GM19099 (cell line): ENCODE results near the gene NAALADL1.

Experiments used
- POLR2A ChIP-seq: IDR thresholded peaks from 3 replicates; pipeline ENCODE4 v1.6.1; 2011; ENCODE audit warnings: low read depth; ENCODE audit not compliant: insufficient read length; ENCODE audit errors: extremely low read depth

The NAALADL1 gene

GRCh38 chr11:65043881-65044501, 14.4 kb downstream of the NAALADL1 start:
- TF ChIP-seq POLR2A: no peak

DNA sequence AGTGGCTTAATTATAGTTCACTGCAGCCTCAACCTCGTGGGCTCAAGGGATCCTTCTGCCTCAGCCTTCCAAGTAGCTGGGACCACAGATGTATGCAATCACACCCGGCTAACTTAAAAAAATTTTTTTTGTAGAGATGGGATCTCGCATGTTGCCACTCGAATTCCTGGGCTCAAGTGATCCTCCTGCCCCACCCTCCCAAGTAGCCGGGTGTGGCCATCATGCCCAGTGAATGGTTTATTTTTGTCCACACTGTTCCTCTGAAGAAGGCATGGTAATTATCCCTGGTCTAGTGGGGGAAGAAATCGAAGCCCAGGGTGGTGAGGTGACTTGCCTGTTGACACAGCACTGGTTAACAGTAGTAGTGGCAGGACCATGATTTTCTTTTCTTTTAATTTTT, 15.5 kb downstream of the NAALADL1 start:
- no peak for TF ChIP-seq POLR2A

DNA sequence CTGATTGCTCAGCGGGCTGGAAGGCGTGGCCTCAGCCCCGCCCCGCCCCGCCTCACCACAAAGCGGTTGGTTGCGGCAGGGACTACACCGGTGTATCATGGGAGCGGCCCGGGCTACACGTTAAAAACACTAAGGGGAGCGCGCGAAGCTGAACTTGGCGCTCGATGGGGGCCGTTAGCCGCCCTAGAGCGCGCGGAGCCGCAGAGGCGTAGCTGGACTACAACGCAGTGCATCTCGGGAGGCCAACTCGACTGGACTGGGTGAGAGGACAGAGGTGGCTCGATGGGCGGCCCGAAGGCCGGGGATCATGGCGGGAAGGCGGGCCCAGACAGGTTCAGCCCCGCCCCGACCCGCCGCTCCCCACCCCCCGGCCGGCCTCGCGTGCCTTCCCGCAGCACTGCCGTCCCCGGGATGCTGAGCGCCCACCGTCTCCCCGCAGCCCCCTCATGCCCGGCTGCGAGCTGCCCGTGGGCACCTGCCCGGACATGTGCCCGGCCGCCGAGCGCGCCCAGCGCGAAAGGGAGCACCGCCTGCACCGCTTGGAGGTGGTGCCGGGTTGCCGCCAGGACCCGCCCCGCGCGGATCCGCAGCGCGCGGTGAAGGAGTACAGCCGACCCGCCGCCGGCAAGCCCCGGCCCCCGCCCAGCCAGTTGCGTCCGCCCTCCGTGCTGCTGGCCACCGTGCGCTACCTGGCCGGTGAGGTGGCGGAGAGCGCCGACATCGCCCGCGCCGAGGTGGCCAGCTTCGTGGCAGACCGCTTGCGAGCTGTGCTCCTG, 17.3 kb downstream of the NAALADL1 start, which contains the start of gene SAC3D1:
TSS of gene SAC3D1 (plus strand) at position 364 of the 776 bp plus-strand sequence. CDS start at position 447, 83 bp downstream.
- peak; percentile 56 for TF ChIP-seq POLR2A

- TF ChIP-seq POLR2A: no peak
Observed at GRCh38 chr11:65040520-65040846, 17.9 kb downstream of the NAALADL1 start.

GRCh38 chr11:65036931-65037330, 21.4 kb downstream of the NAALADL1 start:
- no peak for TF ChIP-seq POLR2A

GRCh38 chr11:65035579-65035978, 22.8 kb downstream of the NAALADL1 start:
- no peak for TF ChIP-seq POLR2A

GRCh38 chr11:65034423-65034822, 23.9 kb downstream of the NAALADL1 start:
- TF ChIP-seq POLR2A: no peak

GRCh38 chr11:65032216-65032615, 26.1 kb downstream of the NAALADL1 start:
- no peak for TF ChIP-seq POLR2A

GRCh38 chr11:65027213-65028067, 30.9 kb downstream of the NAALADL1 start, which contains the start of gene SNX15:
Gene SNX15 (plus strand): TSS chr11:65027439. CDS start chr11:65027538, 99 bp downstream.
- TF ChIP-seq POLR2A: peak; percentile 64

- TF ChIP-seq POLR2A: no peak
Observed at GRCh38 chr11:65026810-65027209, 31.5 kb downstream of the NAALADL1 start.

DNA sequence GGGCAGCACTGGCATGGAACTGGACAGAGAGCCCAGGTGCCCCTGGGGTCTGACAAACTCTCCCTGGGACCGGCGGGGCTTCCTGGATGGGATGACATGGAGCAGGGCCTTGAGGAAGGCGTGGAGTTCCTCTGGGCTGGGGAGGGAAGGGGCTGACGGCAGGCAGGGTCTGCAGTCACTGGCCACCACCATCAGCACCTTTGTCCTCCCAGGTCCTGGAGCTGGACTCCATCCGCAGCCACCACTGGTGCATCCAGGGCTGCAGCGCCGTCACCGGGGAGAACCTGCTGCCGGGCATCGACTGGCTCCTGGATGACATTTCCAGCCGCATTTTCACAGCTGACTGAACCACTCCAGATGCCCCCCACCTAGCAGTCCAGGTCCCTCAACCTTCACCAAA, 36.8 kb downstream of the NAALADL1 start:
- no peak for TF ChIP-seq POLR2A

- TF ChIP-seq POLR2A: no peak
Observed at GRCh38 chr11:65021003-65021402, 37.4 kb downstream of the NAALADL1 start.

- no peak for TF ChIP-seq POLR2A
Observed at GRCh38 chr11:65019824-65020223, 38.5 kb downstream of the NAALADL1 start.

DNA sequence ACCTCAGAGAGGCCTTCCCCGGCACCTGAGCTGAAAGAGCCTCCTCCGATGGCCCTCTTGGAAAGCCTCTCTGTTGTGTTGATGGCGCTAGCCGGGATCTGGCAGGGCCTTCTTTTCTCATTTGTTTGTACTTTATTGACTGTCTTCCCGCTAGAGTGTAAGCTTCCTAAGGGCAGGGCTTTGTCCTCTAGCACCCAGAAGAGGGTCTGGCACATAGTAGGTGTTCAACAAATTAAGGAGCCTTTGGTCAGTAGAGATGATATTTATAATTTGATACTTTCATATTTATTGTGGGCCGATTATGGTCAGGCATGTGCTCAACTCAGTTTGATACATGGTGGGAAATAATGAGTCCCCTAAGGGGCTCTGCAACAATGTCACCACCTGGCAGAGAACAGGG, 40.4 kb downstream of the NAALADL1 start:
- no peak for TF ChIP-seq POLR2A

DNA sequence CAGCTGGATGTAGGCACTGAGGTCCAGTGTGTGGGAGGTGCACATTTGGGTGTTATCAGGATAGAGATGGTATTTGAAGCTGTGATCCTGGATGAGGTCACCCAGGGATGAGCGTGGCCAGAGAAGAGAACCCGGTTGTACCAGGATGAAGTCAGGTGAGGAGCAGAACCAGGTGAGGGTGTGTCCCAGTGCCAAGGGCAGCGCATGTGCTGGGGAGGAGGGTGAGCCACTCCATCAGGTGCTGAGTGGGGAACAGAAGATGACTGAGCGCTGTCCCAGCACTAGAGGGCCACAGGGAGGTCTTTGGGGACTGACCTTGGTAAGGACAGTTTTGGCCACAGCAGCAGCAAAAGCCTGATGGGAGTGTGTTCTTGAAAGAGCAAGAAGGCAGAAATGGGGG, 41.6 kb downstream of the NAALADL1 start:
- TF ChIP-seq POLR2A: no peak
